ENCODE data around the gene GRIK1. TPM values are rescaled to one million over a fixed set of nuclear protein-coding genes. Genes with fewer than 3 reads are reported as not detected.

GRIK1 gene
- total and polyA plus RNA-seq, 2 donors (not counting 1 experiment from before 2014, with no cell fraction given): not detected

- no CpG with 5 or more reads among the region's 1 CpG for WGBS (ENCODE audit: insufficient coverage)
- POLR2A ChIA-PET: no interaction called here
- no peak overlapping the region for H2AFZ ChIP-seq (ENCODE audit: insufficient read depth, low read depth, low read length, poor library complexity, severe bottlenecking)
Measured at GRCh38 chr21:29626801-29627470, 312.9 kb downstream of the GRIK1 start.

GRCh38 chr21:29625990-29626389, 313.8 kb downstream of the GRIK1 start:
- Mint-ChIP-seq H3K27ac (no peak overlapping the region), H3K27me3 (no peaks in the 10 kb centered on the region), H3K4me1 (no peaks in the 10 kb centered on the region), H3K4me3 (no peak overlapping the region), H3K9me3 (ENCODE audit: insufficient read depth) (no peaks in the 10 kb centered on the region)
- no peaks in the 10 kb centered on the region for H3K4me1 ChIP-seq (ENCODE audit: control insufficient read depth in 2 of 2, insufficient read depth in 2 of 2, low read length in 2 of 2)
- H3K4me2 ChIP-seq (replicated peaks; ENCODE audit: low read depth, low read length, poor library complexity, severe bottlenecking): no peak overlapping the region
- no peak for ATAC-seq (ENCODE audit: low read depth)
- intact Hi-C loops (cut with micrococcal nuclease): no loop called here
- H3K4me3 ChIP-seq (ENCODE audit: control extremely low read depth in 1 of 5, extremely low read depth in 1 of 5, insufficient read depth in 1 of 5, low read depth in 2 of 5, low read length in 4 of 5): no peak overlapping the region
- no peaks in the 10 kb centered on the region for H3K36me3 ChIP-seq (replicated peaks in 1 of 2; ENCODE audit: control extremely low read depth in 1 of 2, control insufficient read depth in 1 of 2, extremely low read depth in 1 of 2, insufficient read depth in 2 of 2, low read length in 1 of 2)
- no peak overlapping the region for H3K27ac ChIP-seq (ENCODE audit: low read length in 2 of 2)
- no peak overlapping the region for H2AFZ ChIP-seq (ENCODE audit: insufficient read depth, low read depth, low read length, poor library complexity, severe bottlenecking)
- DNase-seq: no peak
- POLR2A ChIA-PET: no interaction called here
- H3K79me2 ChIP-seq (ENCODE audit: control insufficient read depth, insufficient read depth, low read length): no peaks in the 10 kb centered on the region
- CTCF ChIA-PET: no interaction called here
- no peak for TF ChIP-seq EZH2 (IDR thresholded peaks at IDR 0.05; ENCODE audit: borderline replicate concordance, insufficient read depth, low read depth, low read length, poor library complexity, severe bottlenecking)
- no peak for TF ChIP-seq CTCF (IDR thresholded peaks at IDR 0.05)
- 95% methylated on average over 3 of the region's 3 CpGs for WGBS (ENCODE audit: insufficient coverage)
- no peak overlapping the region for H3K9ac ChIP-seq (ENCODE audit: low read length)
- no peaks in the 10 kb centered on the region for H3K27me3 ChIP-seq (replicated peaks in 1 of 4; ENCODE audit: control extremely low read depth in 1 of 4, control insufficient read depth in 3 of 4, insufficient read depth in 4 of 4, low read length in 3 of 4)
- no peaks in the 10 kb centered on the region for H3K9me3 ChIP-seq (ENCODE audit: control extremely low read depth in 1 of 3, control insufficient read depth in 2 of 3, insufficient read depth in 1 of 3, low read length in 2 of 3)
- H4K20me1 ChIP-seq (ENCODE audit: control insufficient read depth, insufficient read depth, low read length, poor library complexity, severe bottlenecking): no peaks in the 10 kb centered on the region

More at GRCh38 chr21:29626801-29627470, 312.9 kb downstream of the GRIK1 start:
- no peak for DNase-seq
- no peaks in the 10 kb centered on the region for H3K36me3 ChIP-seq (replicated peaks in 1 of 2; ENCODE audit: control extremely low read depth in 1 of 2, control insufficient read depth in 1 of 2, extremely low read depth in 1 of 2, insufficient read depth in 2 of 2, low read length in 1 of 2)
- no peaks in the 10 kb centered on the region for H3K4me1 Mint-ChIP-seq
- no peaks in the 10 kb centered on the region for H3K9me3 Mint-ChIP-seq (ENCODE audit: insufficient read depth)
- H3K4me2 ChIP-seq (replicated peaks; ENCODE audit: low read depth, low read length, poor library complexity, severe bottlenecking): no peak overlapping the region
- intact Hi-C loops (cut with micrococcal nuclease): no loop called here
- no peak overlapping the region for H3K4me3 ChIP-seq (ENCODE audit: control extremely low read depth in 1 of 5, extremely low read depth in 1 of 5, insufficient read depth in 1 of 5, low read depth in 2 of 5, low read length in 4 of 5)
- H3K27ac Mint-ChIP-seq: no peak overlapping the region
- H3K4me1 ChIP-seq (ENCODE audit: control insufficient read depth in 2 of 2, insufficient read depth in 2 of 2, low read length in 2 of 2): no peaks in the 10 kb centered on the region
- no peaks in the 10 kb centered on the region for H3K9me3 ChIP-seq (ENCODE audit: control extremely low read depth in 1 of 3, control insufficient read depth in 2 of 3, insufficient read depth in 1 of 3, low read length in 2 of 3)
- H3K4me3 Mint-ChIP-seq: no peak overlapping the region
- ATAC-seq (ENCODE audit: low read depth): no peak
- no peaks in the 10 kb centered on the region for H4K20me1 ChIP-seq (ENCODE audit: control insufficient read depth, insufficient read depth, low read length, poor library complexity, severe bottlenecking)
- no peaks in the 10 kb centered on the region for H3K79me2 ChIP-seq (ENCODE audit: control insufficient read depth, insufficient read depth, low read length)
- no peaks in the 10 kb centered on the region for H3K27me3 Mint-ChIP-seq
- CTCF ChIA-PET: no interaction called here
- TF ChIP-seq CTCF (IDR thresholded peaks at IDR 0.05) (no peak), EZH2 (IDR thresholded peaks at IDR 0.05; ENCODE audit: borderline replicate concordance, insufficient read depth, low read depth, low read length, poor library complexity, severe bottlenecking) (no peak)
- H3K27me3 ChIP-seq (replicated peaks in 1 of 4; ENCODE audit: control extremely low read depth in 1 of 4, control insufficient read depth in 3 of 4, insufficient read depth in 4 of 4, low read length in 3 of 4): no peaks in the 10 kb centered on the region
- H3K9ac ChIP-seq (ENCODE audit: low read length): no peak overlapping the region
- H3K27ac ChIP-seq (ENCODE audit: low read length in 2 of 2): no peak overlapping the region
